CD4-positive, CD25-positive, alpha-beta regulatory T cell (primary cell): Measurements from ENCODE around the gene RPE65. TPM values are rescaled to one million over a fixed set of nuclear protein-coding genes. Genes with fewer than 3 reads are reported as not detected.
A peak's percentile ranks its signal among the peaks of the same experiment; 100 is the strongest.

Source experiments
- ATAC-seq, 2 donors: fragments of 150-1000 bp; cut with Tn5 transposase; one replicate each; pipeline ENCODE4 v1.10.0; 2021; ENCODE audit warnings: low read depth in 2 of 2, moderate number of reproducible peaks in 2 of 2, moderate library complexity in 1 of 2
- DNase-seq, 3 donors: peaks; one replicate each; pipeline versions ENCODE4 v3.0.0 to v3.0.0-alpha.2; 2012 to 2022; ENCODE audit warnings: mixed read lengths in 1 of 3
- H3K27ac ChIP-seq: one replicate; pipeline ENCODE4 v1.7.0; 2013; ENCODE audit warnings: mild to moderate bottlenecking, low read length; ENCODE audit not compliant: insufficient read depth, poor library complexity, severe bottlenecking
- H3K27me3 ChIP-seq: one replicate; pipeline ENCODE4 v1.7.0; 2013; ENCODE audit warnings: low read length; ENCODE audit not compliant: control insufficient read depth, insufficient read depth
- H3K36me3 ChIP-seq: one replicate; pipeline ENCODE4 v1.7.0; 2013; ENCODE audit warnings: mild to moderate bottlenecking, low read length, moderate library complexity; ENCODE audit not compliant: control insufficient read depth, insufficient read depth
- H3K4me1 ChIP-seq: 2 replicates; pipeline ENCODE4 v1.7.0; 2013; ENCODE audit warnings: mild to moderate bottlenecking, low read length; ENCODE audit not compliant: insufficient read depth, control insufficient read depth, poor library complexity, severe bottlenecking
- H3K4me3 ChIP-seq: one replicate; pipeline ENCODE4 v1.7.0; 2013; ENCODE audit warnings: low read depth, mild to moderate bottlenecking, low read length, moderate library complexity
- H3K9me3 ChIP-seq, 2 experiments: 1 replicate in 1 of 2; 2 replicates in 1 of 2; pipeline ENCODE4 v1.7.0; 2013; ENCODE audit warnings: low read length in 2 of 2, mild to moderate bottlenecking in 1 of 2, moderate library complexity in 1 of 2; ENCODE audit not compliant: control insufficient read depth in 2 of 2
- H3K27ac Mint-ChIP-seq, 3 donors: one replicate each; pipeline ENCODE4 v1.8.0; 2020 to 2022; ENCODE audit warnings: mild to moderate bottlenecking in 3 of 3, mixed read lengths in 3 of 3, moderate library complexity in 2 of 3
- H3K27me3 Mint-ChIP-seq: one replicate; pipeline ENCODE4 v1.8.0; 2022; ENCODE audit warnings: mild to moderate bottlenecking, mixed read lengths
- H3K36me3 Mint-ChIP-seq: one replicate; pipeline ENCODE4 v1.8.0; 2020; ENCODE audit warnings: mixed read lengths
- H3K4me1 Mint-ChIP-seq, 4 donors: one replicate each; pipeline ENCODE4 v1.8.0; 2020 to 2022; ENCODE audit warnings: mixed read lengths in 4 of 4, mild to moderate bottlenecking in 1 of 4
- H3K4me3 Mint-ChIP-seq, 4 donors: one replicate each; pipeline ENCODE4 v1.8.0; 2020 to 2022; ENCODE audit warnings: mild to moderate bottlenecking in 4 of 4, mixed read lengths in 4 of 4, moderate library complexity in 3 of 4
- H3K9me3 Mint-ChIP-seq, 7 donors: one replicate each; pipeline ENCODE4 v1.8.0; 2020 to 2022; ENCODE audit warnings: mixed read lengths in 7 of 7, mild to moderate bottlenecking in 3 of 7, moderate library complexity in 2 of 7
- polyA plus RNA-seq, 4 donors: library from polyadenylated mRNA; unstranded; fragments of 300-500 nt; fragmentation: Illumina TruSeq; gene quantifications; one replicate each; pipeline ENCODE4 v1.2.3, GENCODE V29; 2021
- total RNA-seq: library from RNA; stranded (reverse); gene quantifications from one replicate; pipeline ENCODE4 v1.2.3, GENCODE V29; 2022

RPE65 gene
- total and polyA plus RNA-seq, 5 donors from 2014 or later: not detected

GRCh38 chr1:68448365-68448764 is 1.4 kb downstream of the RPE65 start:
- Mint-ChIP-seq H3K27me3 (no peaks in the 10 kb centered on the region), H3K4me3 (no peak overlapping the region), H3K9me3 (peaks cover 0 to 3% (median 0%) of the 10 kb centered on the region in 7 donors)

GRCh38 chr1:68445709-68446108 is 4.0 kb downstream of the RPE65 start:
- Mint-ChIP-seq H3K36me3 (no peaks in the 10 kb centered on the region), H3K27ac (no peak overlapping the region)

More at GRCh38 chr1:68448365-68448764, 1.4 kb downstream of the RPE65 start:
- Mint-ChIP-seq H3K4me1 (no peaks in the 10 kb centered on the region), H3K36me3 (no peaks in the 10 kb centered on the region), H3K27ac (no peak overlapping the region)
- Histone ChIP-seq H3K4me1 (no peaks in the 10 kb centered on the region), H3K36me3 (no peaks in the 10 kb centered on the region), H3K4me3 (no peak overlapping the region), H3K9me3 (no peaks in the 10 kb centered on the region), H3K27ac (no peak overlapping the region), H3K27me3 (no peaks in the 10 kb centered on the region)
- ATAC-seq (no peak), DNase-seq (no peak)

GRCh38 chr1:68442822-68443556 is 6.8 kb downstream of the RPE65 start:
- Histone ChIP-seq H3K27me3 (no peaks in the 10 kb centered on the region), H3K36me3 (no peaks in the 10 kb centered on the region), H3K27ac (no peak overlapping the region), H3K9me3 (no peaks in the 10 kb centered on the region), H3K4me3 (no peak overlapping the region), H3K4me1 (no peaks in the 10 kb centered on the region)
- no peak for ATAC-seq
- Mint-ChIP-seq H3K36me3 (no peaks in the 10 kb centered on the region), H3K4me1 (no peaks in the 10 kb centered on the region), H3K9me3 (no peaks in the 10 kb centered on the region), H3K27me3 (no peaks in the 10 kb centered on the region), H3K27ac (no peak overlapping the region), H3K4me3 (no peak overlapping the region)
- DNase-seq: peak in 1 of 3 donors; percentile 6

More at GRCh38 chr1:68445709-68446108, 4.0 kb downstream of the RPE65 start:
- ATAC-seq: no peak
- Mint-ChIP-seq H3K27me3 (no peaks in the 10 kb centered on the region), H3K9me3 (peaks cover 0 to 3% (median 0%) of the 10 kb centered on the region in 7 donors), H3K4me1 (no peaks in the 10 kb centered on the region), H3K4me3 (no peak overlapping the region)
- H3K4me3 ChIP-seq: no peak overlapping the region
- H3K36me3 ChIP-seq: no peaks in the 10 kb centered on the region
- no peak overlapping the region for H3K27ac ChIP-seq
- H3K27me3 ChIP-seq: no peaks in the 10 kb centered on the region
- DNase-seq: no peak
- no peaks in the 10 kb centered on the region for H3K9me3 ChIP-seq
- no peaks in the 10 kb centered on the region for H3K4me1 ChIP-seq

- H3K9me3 Mint-ChIP-seq: peaks cover 0 to 1% (median 0%) of the 10 kb centered on the region in 7 donors
- H3K4me1 Mint-ChIP-seq: no peaks in the 10 kb centered on the region
- H3K36me3 Mint-ChIP-seq: no peaks in the 10 kb centered on the region
- no peaks in the 10 kb centered on the region for H3K27me3 Mint-ChIP-seq
- Histone ChIP-seq H3K36me3 (no peaks in the 10 kb centered on the region), H3K27me3 (no peaks in the 10 kb centered on the region), H3K4me1 (no peaks in the 10 kb centered on the region), H3K27ac (no peak overlapping the region), H3K9me3 (no peaks in the 10 kb centered on the region), H3K4me3 (no peak overlapping the region)
- H3K4me3 Mint-ChIP-seq: no peak overlapping the region
- H3K27ac Mint-ChIP-seq: no peak overlapping the region
- no peak for DNase-seq
- ATAC-seq: no peak
Measured at GRCh38 chr1:68442006-68442405, 7.7 kb downstream of the RPE65 start.

GRCh38 chr1:68438310-68438709 is 11.4 kb downstream of the RPE65 start:
- H3K36me3 ChIP-seq: no peaks in the 10 kb centered on the region
- Mint-ChIP-seq H3K4me3 (no peak overlapping the region), H3K4me1 (no peaks in the 10 kb centered on the region), H3K27ac (no peak overlapping the region), H3K27me3 (no peaks in the 10 kb centered on the region), H3K36me3 (no peaks in the 10 kb centered on the region), H3K9me3 (peaks cover 0 to 1% (median 0%) of the 10 kb centered on the region in 7 donors)
- H3K9me3 ChIP-seq: no peaks in the 10 kb centered on the region
- H3K4me1 ChIP-seq: no peaks in the 10 kb centered on the region
- ATAC-seq: no peak
- no peak overlapping the region for H3K27ac ChIP-seq
- DNase-seq: no peak
- no peak overlapping the region for H3K4me3 ChIP-seq
- no peaks in the 10 kb centered on the region for H3K27me3 ChIP-seq

- Histone ChIP-seq H3K27ac (no peak overlapping the region), H3K9me3 (no peaks in the 10 kb centered on the region), H3K36me3 (no peaks in the 10 kb centered on the region), H3K4me1 (no peaks in the 10 kb centered on the region), H3K27me3 (no peaks in the 10 kb centered on the region), H3K4me3 (no peak overlapping the region)
- Mint-ChIP-seq H3K27me3 (no peaks in the 10 kb centered on the region), H3K36me3 (no peaks in the 10 kb centered on the region), H3K9me3 (peaks cover 0 to 1% (median 0%) of the 10 kb centered on the region in 7 donors), H3K27ac (no peak overlapping the region), H3K4me1 (no peaks in the 10 kb centered on the region), H3K4me3 (no peak overlapping the region)
- DNase-seq (no peak), ATAC-seq (no peak)
Measured at GRCh38 chr1:68433395-68433794, 16.4 kb downstream of the RPE65 start.

- H3K36me3 Mint-ChIP-seq: no peaks in the 10 kb centered on the region
- no peak for ATAC-seq
- no peaks in the 10 kb centered on the region for H3K27me3 Mint-ChIP-seq
Measured at GRCh38 chr1:68431076-68431475, 18.7 kb downstream of the RPE65 start.

GRCh38 chr1:68429233-68429808 is 20.4 kb downstream of the RPE65 start:
- Histone ChIP-seq H3K36me3 (no peaks in the 10 kb centered on the region), H3K27me3 (peaks cover 1% of the 10 kb centered on the region), H3K27ac (no peak overlapping the region), H3K4me1 (no peaks in the 10 kb centered on the region), H3K4me3 (no peak overlapping the region), H3K9me3 (no peaks in the 10 kb centered on the region)
- Mint-ChIP-seq H3K4me3 (no peak overlapping the region), H3K36me3 (no peaks in the 10 kb centered on the region), H3K27ac (no peak overlapping the region), H3K27me3 (no peaks in the 10 kb centered on the region), H3K9me3 (no peaks in the 10 kb centered on the region), H3K4me1 (no peaks in the 10 kb centered on the region)
- ATAC-seq: no peak
- no peak for DNase-seq

More at GRCh38 chr1:68431076-68431475, 18.7 kb downstream of the RPE65 start:
- Mint-ChIP-seq H3K27ac (no peak overlapping the region), H3K4me1 (no peaks in the 10 kb centered on the region), H3K4me3 (no peak overlapping the region), H3K9me3 (no peaks in the 10 kb centered on the region)
- Histone ChIP-seq H3K9me3 (no peaks in the 10 kb centered on the region), H3K4me1 (no peaks in the 10 kb centered on the region), H3K4me3 (no peak overlapping the region), H3K27ac (no peak overlapping the region), H3K36me3 (no peaks in the 10 kb centered on the region), H3K27me3 (peaks cover 1% of the 10 kb centered on the region)
- no peak for DNase-seq
